Spleen (tissue), 7 donors: Measurements from ENCODE around the gene TAS2R16.

Experiments used
- POLR2A ChIP-seq, 3 donors: fragments of 450-650 bp; IDR thresholded peaks; one replicate each; pipeline ENCODE4 v1.5.1; 2017; ENCODE audit warnings: antibody characterized with exemption in 3 of 3, mild to moderate bottlenecking in 1 of 3
- POLR2AphosphoS5 ChIP-seq, 3 donors: sonication (generic); formaldehyde crosslinking; IDR thresholded peaks; one replicate each; pipeline ENCODE4 v1.5.1; 2017; ENCODE audit warnings: antibody characterized with exemption in 3 of 3
- TF ChIP-seq, protein P1 (sequence below), 11 experiments: fragments of 200-600 bp in 7 of 11; fragments of 450-650 bp in 4 of 11; sonication (generic) in 4 of 11; IDR thresholded peaks in 8 of 11; conservative IDR thresholded peaks in 3 of 11; 1 replicate in 7 of 11; 2 replicates in 4 of 11; pipeline versions ENCODE4 v1.4.0 to v1.8.0; 2016 to 2021; ENCODE audit warnings: antibody characterized with exemption in 11 of 11, inconsistent platforms in 4 of 11, mild to moderate bottlenecking in 1 of 11
- donor health status: DM: no; HTN: no; CAD: no; lungs with moderate emphysema.
- donor health status: DM: no; HTN: no; CAD: no.
- donor health status: DM: no; HTN: no; CAD: no.

DNA sequence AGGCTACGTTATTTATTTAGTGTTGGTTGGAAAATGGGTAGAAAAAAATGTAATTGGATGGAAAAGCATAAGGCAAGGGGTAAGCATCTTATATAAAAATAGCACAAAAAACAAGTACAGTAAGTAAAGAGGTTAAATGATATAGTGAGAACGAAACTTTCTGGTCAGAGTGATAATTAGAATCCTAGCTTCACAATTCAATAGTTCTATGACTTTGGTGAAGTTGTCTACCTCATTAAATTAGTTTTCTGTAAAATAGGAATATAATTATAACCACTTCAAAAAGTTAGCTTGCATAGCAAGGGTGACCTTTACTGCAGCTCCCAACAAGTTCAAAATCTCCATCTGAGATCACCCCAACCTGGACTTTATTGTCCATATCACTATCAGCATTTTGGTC is 30.8 kb upstream of the TAS2R16 start:
- TF ChIP-seq, protein P1, sequence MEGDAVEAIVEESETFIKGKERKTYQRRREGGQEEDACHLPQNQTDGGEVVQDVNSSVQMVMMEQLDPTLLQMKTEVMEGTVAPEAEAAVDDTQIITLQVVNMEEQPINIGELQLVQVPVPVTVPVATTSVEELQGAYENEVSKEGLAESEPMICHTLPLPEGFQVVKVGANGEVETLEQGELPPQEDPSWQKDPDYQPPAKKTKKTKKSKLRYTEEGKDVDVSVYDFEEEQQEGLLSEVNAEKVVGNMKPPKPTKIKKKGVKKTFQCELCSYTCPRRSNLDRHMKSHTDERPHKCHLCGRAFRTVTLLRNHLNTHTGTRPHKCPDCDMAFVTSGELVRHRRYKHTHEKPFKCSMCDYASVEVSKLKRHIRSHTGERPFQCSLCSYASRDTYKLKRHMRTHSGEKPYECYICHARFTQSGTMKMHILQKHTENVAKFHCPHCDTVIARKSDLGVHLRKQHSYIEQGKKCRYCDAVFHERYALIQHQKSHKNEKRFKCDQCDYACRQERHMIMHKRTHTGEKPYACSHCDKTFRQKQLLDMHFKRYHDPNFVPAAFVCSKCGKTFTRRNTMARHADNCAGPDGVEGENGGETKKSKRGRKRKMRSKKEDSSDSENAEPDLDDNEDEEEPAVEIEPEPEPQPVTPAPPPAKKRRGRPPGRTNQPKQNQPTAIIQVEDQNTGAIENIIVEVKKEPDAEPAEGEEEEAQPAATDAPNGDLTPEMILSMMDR (IDR thresholded peaks at IDR 0.05 in 8 of 11, conservative IDR thresholded peaks at IDR 0.05 in 3 of 11), result no peak
- TF ChIP-seq POLR2A (IDR thresholded peaks at IDR 0.05) (no peak), POLR2AphosphoS5 (IDR thresholded peaks at IDR 0.05) (no peak)
